GM12864 (cell line): Measurements from ENCODE around the gene DPYSL5.
"Not testable (repeated sequence)": the region's sequence is repeated elsewhere in the genome, so short reads cannot be mapped to it uniquely, and the experiment has no call there.

Experiments
- DNase-seq: peaks from one replicate; pipeline ENCODE4 v3.0.0-alpha.2; 2011; ENCODE audit warnings: low read depth
- H3K4me3 ChIP-seq: 2 replicates; pipeline ENCODE4 v1.5.1; 2011; ENCODE audit warnings: mild to moderate bottlenecking, low read depth, low read length, control low read depth
- CTCF ChIP-seq: IDR thresholded peaks from 2 replicates; pipeline ENCODE4 v1.5.1; 2011; ENCODE audit warnings: low read depth, mild to moderate bottlenecking, moderate library complexity, low read length, control low read depth, inconsistent platforms; ENCODE audit errors: missing control alignments

DPYSL5 gene

DNA sequence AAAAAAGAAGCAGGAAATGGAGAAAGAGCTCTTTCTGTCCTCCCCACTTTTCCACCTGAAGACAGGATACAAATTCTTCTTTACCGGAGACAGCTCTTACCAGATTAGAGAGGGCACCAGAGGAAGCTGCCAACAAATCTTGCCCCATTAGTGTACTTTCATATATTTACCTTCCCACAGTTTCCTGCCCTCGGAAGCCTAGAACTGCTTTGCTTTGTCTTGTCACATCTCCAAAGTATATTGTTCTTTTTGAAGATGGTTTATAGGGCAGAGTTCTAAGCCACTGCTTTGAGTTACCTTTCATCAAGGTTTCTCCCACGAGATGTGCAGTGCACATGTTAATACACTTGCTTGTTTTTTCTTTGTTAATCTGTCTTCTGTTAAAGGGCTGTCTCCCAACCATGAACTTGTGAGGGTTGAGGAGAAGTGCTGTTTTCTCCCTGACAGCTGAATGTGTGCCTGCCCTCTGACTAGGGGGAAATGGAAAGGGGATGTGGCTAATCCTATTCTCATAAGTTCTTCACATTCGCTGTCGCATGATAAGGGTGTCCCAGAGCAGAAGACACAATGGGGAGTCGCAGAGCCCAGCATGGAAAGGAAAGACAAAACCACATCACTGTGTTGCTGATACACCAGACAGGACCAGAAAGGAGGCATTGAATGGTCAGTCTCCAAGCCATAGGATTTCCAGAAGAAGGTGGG lies 37.9 kb upstream of the DPYSL5 start:
- TF ChIP-seq CTCF = no peak
- DNase-seq = no peak
- no peak overlapping the region for H3K4me3 ChIP-seq

- TF ChIP-seq CTCF = no peak
- DNase-seq = no peak
- H3K4me3 ChIP-seq = no peak overlapping the region
These were observed 36.7 kb upstream of the DPYSL5 start for GRCh38 chr2:26811261-26811660.

DNA sequence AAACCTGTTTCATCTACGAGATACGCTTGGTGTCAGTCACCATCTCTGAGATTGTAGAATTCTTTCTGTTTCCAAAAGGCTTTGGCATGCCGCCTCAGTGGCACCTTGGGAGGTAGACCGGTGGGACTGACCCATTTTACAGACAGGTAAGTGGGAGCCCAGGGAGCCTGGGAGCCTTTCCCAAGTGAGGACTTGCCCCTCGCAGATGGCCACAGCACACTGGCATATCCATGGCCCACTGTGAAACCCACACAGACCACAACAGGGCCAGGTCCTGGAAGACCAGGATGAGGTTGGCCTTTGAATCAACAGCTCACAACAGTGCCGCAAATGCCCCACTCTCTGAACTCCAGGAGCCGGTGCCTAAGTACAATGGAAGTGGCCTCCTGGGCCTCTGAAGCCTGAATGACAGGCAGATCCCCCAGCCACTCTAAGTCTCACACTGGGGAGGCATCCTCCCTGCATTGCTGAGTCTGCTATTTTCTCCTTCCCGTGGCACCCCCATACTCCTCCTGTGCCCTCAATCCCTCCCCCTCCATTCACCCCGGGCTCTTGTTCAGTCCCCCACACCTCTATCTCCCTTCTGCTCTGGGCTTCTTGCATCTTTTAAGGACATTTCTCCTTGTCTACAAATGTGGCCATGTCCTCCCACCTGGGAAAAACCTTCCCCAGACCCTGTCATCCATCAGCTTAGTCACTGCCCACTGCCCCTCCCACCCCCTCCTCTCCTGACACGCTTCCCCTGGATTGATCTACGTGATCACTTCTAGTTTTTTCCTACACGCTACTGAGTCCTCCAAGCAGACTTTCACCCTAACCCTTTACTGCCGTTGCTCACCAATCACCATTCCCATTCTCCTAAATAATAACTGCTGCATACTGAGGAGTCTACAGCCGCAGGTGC lies 35.9 kb upstream of the DPYSL5 start:
- no peak for DNase-seq
- no peak overlapping the region for H3K4me3 ChIP-seq
- no peak for TF ChIP-seq CTCF

- TF ChIP-seq CTCF = no peak
- H3K4me3 ChIP-seq = no peak overlapping the region
- DNase-seq = no peak
These were observed 35.2 kb upstream of the DPYSL5 start for GRCh38 chr2:26812731-26813130.

DNA sequence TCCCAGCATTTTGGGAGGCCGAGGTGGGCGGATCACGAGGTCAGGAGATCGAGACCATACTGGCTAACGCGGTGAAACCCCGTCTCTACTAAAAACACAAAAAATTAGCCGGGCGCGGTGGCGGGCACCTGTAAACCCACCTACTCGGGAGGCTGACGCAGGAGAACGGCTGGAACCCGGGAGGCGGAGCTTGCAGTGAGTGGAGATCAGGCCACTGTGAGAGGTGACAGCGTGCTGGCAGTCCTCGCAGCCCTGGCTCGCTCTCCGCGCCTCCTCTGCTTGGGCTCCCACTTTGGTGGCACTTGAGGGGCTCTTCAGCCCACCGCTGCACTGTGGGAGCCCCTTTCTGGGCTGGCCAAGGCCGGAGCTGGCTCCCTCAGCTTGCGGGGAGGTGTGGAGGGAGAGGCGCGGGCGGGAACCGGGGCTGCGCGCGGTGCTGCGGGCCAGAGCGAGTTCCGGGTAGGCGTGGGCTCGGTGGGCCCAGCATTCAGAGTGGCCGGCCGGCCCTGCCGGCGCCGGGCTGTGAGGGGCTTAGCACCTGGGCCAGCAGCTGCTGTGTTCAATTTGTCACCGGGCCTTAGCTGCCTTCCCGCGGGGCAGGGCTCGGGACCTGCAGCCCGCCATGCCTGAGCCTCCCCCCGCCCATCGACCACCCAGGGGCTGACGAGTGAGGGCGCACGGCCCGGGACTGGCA lies 33.7 kb upstream of the DPYSL5 start:
- DNase-seq, H3K4me3 ChIP-seq: not testable (repeated sequence)

- H3K4me3 ChIP-seq = no peak overlapping the region
- TF ChIP-seq CTCF = no peak
- DNase-seq = no peak
These were observed 31.0 kb upstream of the DPYSL5 start for GRCh38 chr2:26816893-26817292.

GRCh38 chr2:26818255-26818654 lies 29.7 kb upstream of the DPYSL5 start:
- TF ChIP-seq CTCF = no peak
- no peak overlapping the region for H3K4me3 ChIP-seq
- DNase-seq = no peak
